CD4-positive, alpha-beta T cell treated with Interleukin-6 at 100 ng/mL for 8 hours (primary cell): Measurements from ENCODE around the gene DPP6.

Experiments
- DNase-seq: peaks from one replicate; pipeline ENCODE4 v3.0.0-alpha.2; 2020; ENCODE audit warnings: mixed read lengths, low spot score

Gene DPP6

GRCh38 chr7:154592388-154592787, 540.2 kb downstream of the DPP6 start:
- DNase-seq = no peak

- no peak for DNase-seq
Measured at GRCh38 chr7:154598396-154598795, 546.2 kb downstream of the DPP6 start.

- DNase-seq = no peak
Measured at GRCh38 chr7:154598864-154599263, 546.7 kb downstream of the DPP6 start.

GRCh38 chr7:154610903-154611302, 558.7 kb downstream of the DPP6 start:
- no peak for DNase-seq

GRCh38 chr7:154613811-154614210, 561.6 kb downstream of the DPP6 start:
- no peak for DNase-seq

GRCh38 chr7:154620141-154620755, 568.0 kb downstream of the DPP6 start:
- DNase-seq = no peak

- DNase-seq = no peak
Measured at GRCh38 chr7:154623399-154623798, 571.2 kb downstream of the DPP6 start.

- DNase-seq = no peak
Measured at GRCh38 chr7:154627646-154628290, 575.6 kb downstream of the DPP6 start.

GRCh38 chr7:154628556-154628955, 576.4 kb downstream of the DPP6 start:
- no peak for DNase-seq

GRCh38 chr7:154631162-154631561, 579.0 kb downstream of the DPP6 start:
- DNase-seq = no peak

- no peak for DNase-seq
Measured at GRCh38 chr7:154633641-154634040, 581.4 kb downstream of the DPP6 start.

- DNase-seq = no peak
Measured at GRCh38 chr7:154638286-154638685, 586.1 kb downstream of the DPP6 start.

GRCh38 chr7:154640266-154640865, 588.2 kb downstream of the DPP6 start:
- no peak for DNase-seq

GRCh38 chr7:154640917-154641316, 588.7 kb downstream of the DPP6 start:
- DNase-seq = no peak

- no peak for DNase-seq
Measured at GRCh38 chr7:154644366-154644765, 592.2 kb downstream of the DPP6 start.

GRCh38 chr7:154646126-154647013, 594.2 kb downstream of the DPP6 start:
- DNase-seq = no peak

- no peak for DNase-seq
Measured at GRCh38 chr7:154647625-154648024, 595.4 kb downstream of the DPP6 start.

GRCh38 chr7:154649015-154649414, 596.8 kb downstream of the DPP6 start:
- DNase-seq = no peak

- DNase-seq = no peak
Measured at GRCh38 chr7:154649434-154649833, 597.2 kb downstream of the DPP6 start.

GRCh38 chr7:154650275-154650674, 598.1 kb downstream of the DPP6 start:
- no peak for DNase-seq

- DNase-seq = no peak
Measured at GRCh38 chr7:154651501-154651900, 599.3 kb downstream of the DPP6 start.

- DNase-seq = no peak
Measured at GRCh38 chr7:154652564-154652963, 600.4 kb downstream of the DPP6 start.

GRCh38 chr7:154653281-154653680, 601.1 kb downstream of the DPP6 start:
- DNase-seq = no peak
